ENCODE measurements around the gene USP17L18.
"Not testable (repeated sequence)": the region's sequence is repeated elsewhere in the genome, so short reads cannot be mapped to it uniquely, and the experiment has no call there.

DNA sequence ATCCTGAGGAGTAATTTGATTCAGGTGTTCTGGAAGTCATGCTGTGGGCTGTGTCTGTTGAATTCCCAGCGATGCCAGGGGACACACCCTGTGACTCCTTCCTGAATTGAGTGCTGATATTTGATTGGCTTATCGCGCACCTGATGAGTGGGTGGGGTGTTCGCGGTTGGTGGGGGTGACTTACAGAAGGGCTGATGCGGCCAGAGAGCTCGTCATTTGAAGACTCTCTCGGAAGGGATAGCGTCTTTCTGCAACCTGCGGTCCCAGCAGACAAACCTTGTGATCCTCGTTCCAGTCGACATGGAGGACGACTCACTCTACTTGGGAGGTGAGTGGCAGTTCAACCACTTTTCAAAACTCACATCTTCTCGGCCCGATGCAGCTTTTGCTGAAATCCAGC is 14.3 kb upstream of the USP17L18 start, which contains the start of gene USP17L15:
- TF ChIP-seq EZH2 (IDR thresholded peaks at IDR 0.05; ENCODE audit: insufficient read depth, poor library complexity, severe bottlenecking); EZH2phosphoT487 (IDR thresholded peaks at IDR 0.05; ENCODE audit: insufficient read depth, low read depth): not testable (repeated sequence)
